ENCODE measurements around the gene NELL1. TPM values are rescaled to one million over a fixed set of nuclear protein-coding genes. Genes with fewer than 3 reads are reported as not detected.

NELL1 gene
- total RNA-seq, 1 experiment from 2014 or later = not detected

- no peak for DNase-seq (ENCODE audit: low read depth, low spot score)
- Histone ChIP-seq H3K4me3 (ENCODE audit: low read depth in 2 of 2, low read length in 2 of 2) (no peak overlapping the region), H3K36me3 (ENCODE audit: control insufficient read depth, insufficient read depth, low read length) (no peaks in the 10 kb centered on the region), H3K4me1 (ENCODE audit: control insufficient read depth, insufficient read depth, low read length) (no peaks in the 10 kb centered on the region), H3K27ac (ENCODE audit: low read length) (no peak overlapping the region), H3K27me3 (ENCODE audit: control insufficient read depth, insufficient read depth, low read length) (no peaks in the 10 kb centered on the region), H3K9me3 (ENCODE audit: control insufficient read depth, insufficient read depth, low read depth, low read length) (no peaks in the 10 kb centered on the region)
- ATAC-seq = no peak
- intact Hi-C loops (cut with micrococcal nuclease; ENCODE audit: unreplicated experiment) (no loop called here), in situ Hi-C loops (cut with HindIII; ENCODE audit: low pct_unique_long_range_greater_than_20kb, low sequenced_read_pairs) (no loop called here)
- ChIA-PET POLR2A (no interaction called here), CTCF (no interaction called here)
- no TSS peak for BruUV-seq (replicated peaks)
- TF ChIP-seq SIN3A (IDR thresholded peaks at IDR 0.05; ENCODE audit: borderline replicate concordance, insufficient read depth, low read depth, low read length) = no peak
- TF ChIP-seq POLR2AphosphoS5 (IDR thresholded peaks at IDR 0.05; ENCODE audit: low read depth, low read length) = no peak
- no peak for TF ChIP-seq TCF7L2 (IDR thresholded peaks at IDR 0.05; ENCODE audit: low read depth, low read length)
- TF ChIP-seq REST (IDR thresholded peaks at IDR 0.05; ENCODE audit: insufficient read depth in 1 of 2, low read depth in 2 of 2, low read length in 1 of 2) = no peak
- no peak for TF ChIP-seq CTCF (IDR thresholded peaks at IDR 0.05)
Measured at GRCh38 chr11:21372672-21373071, 703.3 kb downstream of the NELL1 start.

- BruUV-seq (replicated peaks) = no TSS peak
- Histone ChIP-seq H3K27ac (ENCODE audit: low read length) (no peak overlapping the region), H3K4me1 (ENCODE audit: control insufficient read depth, insufficient read depth, low read length) (no peaks in the 10 kb centered on the region), H3K9me3 (ENCODE audit: control insufficient read depth, insufficient read depth, low read depth, low read length) (no peaks in the 10 kb centered on the region), H3K27me3 (ENCODE audit: control insufficient read depth, insufficient read depth, low read length) (no peaks in the 10 kb centered on the region), H3K4me3 (ENCODE audit: low read depth in 2 of 2, low read length in 2 of 2) (no peak overlapping the region), H3K36me3 (ENCODE audit: control insufficient read depth, insufficient read depth, low read length) (no peaks in the 10 kb centered on the region)
- POLR2A ChIA-PET = no interaction called here
- TF ChIP-seq SIN3A (IDR thresholded peaks at IDR 0.05; ENCODE audit: borderline replicate concordance, insufficient read depth, low read depth, low read length) (no peak), POLR2AphosphoS5 (IDR thresholded peaks at IDR 0.05; ENCODE audit: low read depth, low read length) (no peak), REST (IDR thresholded peaks at IDR 0.05; ENCODE audit: insufficient read depth in 1 of 2, low read depth in 2 of 2, low read length in 1 of 2) (no peak), CTCF (IDR thresholded peaks at IDR 0.05) (no peak), TCF7L2 (IDR thresholded peaks at IDR 0.05; ENCODE audit: low read depth, low read length) (no peak)
- DNase-seq (ENCODE audit: low read depth, low spot score) = no peak
- intact Hi-C loops (cut with micrococcal nuclease; ENCODE audit: unreplicated experiment) (no loop called here), in situ Hi-C loops (cut with HindIII; ENCODE audit: low pct_unique_long_range_greater_than_20kb, low sequenced_read_pairs) (no loop called here)
- no peak for ATAC-seq
- CTCF ChIA-PET = no interaction called here
Measured at GRCh38 chr11:21374376-21374775, 705.0 kb downstream of the NELL1 start.
